Stimulated activated CD4-positive, alpha-beta T cell treated with anti-CD3 and anti-CD28 coated beads, Interleukin-1b, Interleukin-23, amount 100 ng/mL, for 48 hours (primary cell): ENCODE data around the gene ZFP36L2.

Experiments used
- DNase-seq: peaks from one replicate; pipeline ENCODE4 v3.0.0-alpha.2; 2020

ZFP36L2 gene

DNA sequence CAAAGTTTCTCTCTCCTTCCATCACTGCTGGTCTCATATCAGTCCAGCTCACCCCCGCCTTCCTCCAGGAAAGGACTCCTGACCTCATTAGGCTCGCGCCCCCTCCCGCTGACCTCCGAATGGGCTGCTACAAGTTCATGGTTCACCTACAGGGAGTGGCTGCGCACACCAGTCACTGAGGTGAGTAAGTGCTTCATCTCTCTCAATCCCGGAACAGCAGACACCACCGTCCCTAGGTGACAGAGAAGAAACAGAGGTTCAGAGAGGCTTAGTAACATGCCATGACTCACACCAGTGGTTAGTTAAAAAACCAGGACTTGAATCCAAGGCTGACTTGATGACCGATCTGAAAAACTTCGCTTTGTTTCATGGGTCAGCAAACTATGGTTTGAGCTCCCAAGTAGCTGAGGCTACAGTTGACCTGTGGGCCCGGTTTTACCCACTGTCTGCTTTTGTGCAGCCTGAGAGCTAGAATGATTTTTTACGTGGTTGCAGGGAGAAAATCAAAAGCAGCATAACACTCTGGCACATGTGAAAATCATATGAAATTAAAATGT is 42.0 kb downstream of the ZFP36L2 start:
- peak; percentile 80 for DNase-seq

DNA sequence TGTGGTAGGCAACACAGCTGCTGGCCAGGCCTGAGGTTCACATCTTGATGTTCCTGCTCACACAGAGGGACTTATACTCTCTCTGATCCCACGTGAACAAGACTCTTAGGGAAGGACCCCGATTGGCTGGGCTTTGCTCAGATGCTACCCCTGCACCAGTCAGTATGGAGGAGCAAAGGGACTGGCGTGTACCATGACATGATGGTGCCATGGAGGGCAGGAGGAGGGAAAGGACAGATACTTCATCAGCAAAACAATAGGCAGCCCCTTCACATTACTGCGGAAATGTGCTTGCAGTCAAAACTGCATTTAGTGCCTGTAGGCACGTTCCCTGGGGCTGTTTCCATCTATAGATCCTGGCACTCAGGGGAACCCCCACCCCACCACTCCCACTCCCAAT is 42.7 kb downstream of the ZFP36L2 start:
- DNase-seq: no peak

DNA sequence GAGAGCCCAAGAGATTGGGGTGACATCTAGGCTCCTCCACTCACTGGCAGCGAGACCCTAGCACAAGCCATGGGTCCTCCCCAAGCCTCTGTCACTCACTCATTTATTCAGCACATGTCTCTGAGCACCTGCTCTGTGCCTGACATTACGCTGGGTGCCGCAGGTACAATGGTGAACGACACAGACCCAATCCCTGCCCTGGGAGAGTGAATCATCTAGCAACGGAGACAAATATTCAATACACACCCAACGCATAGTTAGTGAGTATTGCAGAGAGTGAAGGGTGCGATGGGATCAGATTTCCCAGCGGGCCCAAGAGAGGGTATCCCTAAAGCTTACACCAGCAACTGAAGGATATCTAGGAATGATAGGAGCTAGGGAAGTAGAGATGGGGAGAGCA is 45.5 kb downstream of the ZFP36L2 start:
- no peak for DNase-seq

- no peak for DNase-seq
Measured at GRCh38 chr2:43179942-43180341, 46.5 kb downstream of the ZFP36L2 start.

- DNase-seq: no peak
Measured at GRCh38 chr2:43178602-43179542, 47.5 kb downstream of the ZFP36L2 start.

GRCh38 chr2:43178055-43178598 is 48.3 kb downstream of the ZFP36L2 start:
- no peak for DNase-seq

DNA sequence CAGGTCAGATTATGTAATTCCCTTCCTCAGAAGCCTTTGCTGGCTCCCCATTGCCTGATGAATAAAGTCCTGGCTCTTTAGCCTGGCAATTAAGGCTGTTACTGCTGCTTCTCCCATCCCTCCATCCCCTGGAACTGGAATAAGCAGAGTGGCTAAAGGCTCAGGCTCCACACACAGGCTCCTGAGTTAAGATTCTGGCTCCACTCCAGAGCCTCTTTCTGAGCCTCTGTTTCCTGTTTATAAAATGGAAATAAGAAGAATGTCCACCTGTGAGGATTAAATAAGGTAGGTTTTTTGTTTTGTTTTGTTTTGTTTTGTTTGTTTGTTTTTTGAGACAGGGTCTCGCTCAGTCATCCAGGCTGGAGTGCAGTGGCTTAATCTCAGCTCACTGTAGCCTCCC is 50.0 kb downstream of the ZFP36L2 start:
- no peak for DNase-seq

DNA sequence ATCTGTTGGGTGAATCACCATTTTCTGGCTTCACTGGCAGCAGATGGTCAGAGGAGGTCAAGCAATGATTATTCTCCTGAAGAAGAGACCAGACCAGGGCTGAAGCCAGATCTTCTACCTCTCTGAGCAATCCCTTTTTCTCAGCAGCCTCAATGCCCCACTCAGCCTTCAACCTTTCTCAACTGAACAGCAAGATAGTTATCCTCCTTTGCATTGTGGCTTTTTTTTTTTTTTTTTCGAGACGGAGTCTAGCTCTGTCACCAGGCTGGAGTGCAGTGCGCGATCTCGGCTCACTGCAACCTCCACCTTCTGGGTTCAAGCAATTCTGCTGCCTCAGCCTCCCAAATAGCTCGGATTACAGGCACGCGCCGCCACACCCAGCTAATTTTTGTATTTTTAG is 50.5 kb downstream of the ZFP36L2 start:
- DNase-seq: no peak

GRCh38 chr2:43175020-43175441 is 51.4 kb downstream of the ZFP36L2 start:
- DNase-seq: no peak

DNA sequence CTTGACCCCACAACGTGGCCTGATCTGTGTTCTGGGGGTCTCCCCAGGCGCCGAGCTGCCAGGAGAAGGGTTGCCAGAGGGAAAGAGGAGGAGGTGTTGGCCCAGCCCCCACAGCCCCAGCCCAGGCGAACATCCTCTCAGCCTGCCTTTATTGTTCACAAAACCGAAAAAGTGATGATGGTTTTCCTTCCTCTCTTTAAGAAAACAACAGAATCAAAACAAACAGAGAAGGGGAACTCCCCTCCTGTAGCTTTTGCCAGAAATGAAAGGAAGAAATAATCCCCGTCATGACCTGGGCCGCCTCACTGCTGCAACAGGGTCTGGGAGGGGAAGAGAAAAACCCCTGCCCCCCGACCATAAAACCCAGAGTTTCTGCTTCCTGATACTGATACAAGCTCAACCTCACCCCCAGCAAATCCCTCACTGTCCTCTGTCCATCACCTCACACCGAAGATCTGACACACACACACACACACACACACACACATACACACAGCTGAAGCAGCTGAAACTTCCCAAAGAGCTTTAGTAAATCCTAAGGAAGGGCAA is 52.0 kb downstream of the ZFP36L2 start:
- peak; percentile 75 for DNase-seq
